Gastrocnemius medialis (tissue), 4 donors: ENCODE measurements around the gene KDM4C.

Source experiments
- POLR2A ChIP-seq, 2 donors: fragments of 450-650 bp; IDR thresholded peaks; one replicate each; pipeline ENCODE4 v1.6.1; 2017; ENCODE audit warnings: antibody characterized with exemption in 2 of 2, mild to moderate bottlenecking in 2 of 2, moderate library complexity in 2 of 2
- TF ChIP-seq, protein P1 (sequence below), 5 experiments: fragments of 450-650 bp in 3 of 5; fragments of 200-600 bp in 2 of 5; sonication (generic) in 2 of 5; IDR thresholded peaks in 4 of 5; conservative IDR thresholded peaks in 1 of 5; 1 replicate in 4 of 5; 2 replicates in 1 of 5; pipeline ENCODE4 v1.5.1; 2016 to 2019; ENCODE audit warnings: antibody characterized with exemption in 5 of 5, mild to moderate bottlenecking in 3 of 5, moderate library complexity in 3 of 5

DNA sequence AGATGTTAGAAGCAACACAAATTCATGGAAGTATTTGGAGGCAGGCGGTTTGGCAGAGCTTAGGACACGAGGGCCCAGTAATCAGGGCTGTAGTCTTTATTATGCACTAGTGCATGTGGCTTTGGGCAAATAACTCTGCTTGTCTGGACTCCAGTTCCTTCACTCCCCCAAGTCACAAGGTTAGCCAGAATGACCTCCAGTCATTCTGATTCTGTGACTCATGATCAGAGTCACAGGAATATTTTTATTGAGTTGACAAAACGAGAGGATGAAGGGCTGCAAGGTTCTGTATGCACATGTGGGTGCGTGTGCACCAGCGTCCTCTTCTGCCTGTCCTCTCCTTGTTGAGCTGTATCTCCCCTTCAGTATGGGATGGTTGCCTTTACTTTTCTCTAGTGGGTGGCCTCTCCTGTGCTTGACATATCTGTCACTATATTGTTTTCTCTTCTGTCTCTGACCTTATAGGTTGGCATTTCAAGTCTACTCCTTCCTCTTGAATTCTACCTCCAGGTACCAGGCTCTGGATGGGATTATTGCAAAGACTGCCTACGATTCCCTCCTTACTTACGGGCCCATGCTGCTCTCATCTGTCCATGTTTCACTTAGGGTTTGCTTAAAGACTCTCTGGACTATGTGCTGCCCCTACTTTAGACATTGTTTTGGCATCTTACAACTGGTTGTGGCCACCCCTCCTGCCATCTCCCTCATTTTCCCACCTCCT lies 94.6 kb downstream of the KDM4C start:
- TF ChIP-seq POLR2A (IDR thresholded peaks at IDR 0.05): no peak
- TF ChIP-seq, protein P1, sequence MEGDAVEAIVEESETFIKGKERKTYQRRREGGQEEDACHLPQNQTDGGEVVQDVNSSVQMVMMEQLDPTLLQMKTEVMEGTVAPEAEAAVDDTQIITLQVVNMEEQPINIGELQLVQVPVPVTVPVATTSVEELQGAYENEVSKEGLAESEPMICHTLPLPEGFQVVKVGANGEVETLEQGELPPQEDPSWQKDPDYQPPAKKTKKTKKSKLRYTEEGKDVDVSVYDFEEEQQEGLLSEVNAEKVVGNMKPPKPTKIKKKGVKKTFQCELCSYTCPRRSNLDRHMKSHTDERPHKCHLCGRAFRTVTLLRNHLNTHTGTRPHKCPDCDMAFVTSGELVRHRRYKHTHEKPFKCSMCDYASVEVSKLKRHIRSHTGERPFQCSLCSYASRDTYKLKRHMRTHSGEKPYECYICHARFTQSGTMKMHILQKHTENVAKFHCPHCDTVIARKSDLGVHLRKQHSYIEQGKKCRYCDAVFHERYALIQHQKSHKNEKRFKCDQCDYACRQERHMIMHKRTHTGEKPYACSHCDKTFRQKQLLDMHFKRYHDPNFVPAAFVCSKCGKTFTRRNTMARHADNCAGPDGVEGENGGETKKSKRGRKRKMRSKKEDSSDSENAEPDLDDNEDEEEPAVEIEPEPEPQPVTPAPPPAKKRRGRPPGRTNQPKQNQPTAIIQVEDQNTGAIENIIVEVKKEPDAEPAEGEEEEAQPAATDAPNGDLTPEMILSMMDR (IDR thresholded peaks at IDR 0.05 in 4 of 5, conservative IDR thresholded peaks at IDR 0.05 in 1 of 5): no peak
